ENCODE measurements around the gene CYTH2.

Gene CYTH2

DNA sequence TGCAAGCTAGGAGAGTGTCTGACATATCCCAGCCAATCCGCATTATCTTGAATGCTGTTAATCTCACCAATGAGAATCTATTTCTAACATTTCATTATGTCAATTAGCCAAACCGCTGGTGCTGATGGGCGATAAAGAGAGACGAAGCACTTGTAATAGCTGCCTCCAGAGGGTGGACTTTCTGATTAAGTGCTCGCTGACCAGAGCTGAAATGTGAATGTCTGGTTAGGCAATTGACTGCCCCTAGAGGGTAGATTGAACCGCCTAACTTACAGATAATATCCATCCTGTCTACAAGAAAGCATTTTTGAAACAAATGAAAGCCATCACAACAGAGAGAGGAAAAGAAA is 23.9 kb upstream of the CYTH2 start:
- Histone ChIP-seq H3K27ac (ENCODE audit: low read depth, low read length) (peak overlapping the region; percentile 85), H3K4me2 (ENCODE audit: low read length) (peak overlapping the region; percentile 86), H4K20me1 (ENCODE audit: control insufficient read depth, insufficient read depth, low read depth, low read length) (peaks cover 9% of the 10 kb centered on the region; the same call in 1 of the 2 replicates), H3K4me3 (ENCODE audit: low read length) (peak overlapping the region; percentile 78), H3K27me3 (ENCODE audit: control insufficient read depth, low read length) (no peaks in the 10 kb centered on the region), H3K9me3 (ENCODE audit: control insufficient read depth, insufficient read depth, low read length) (no peaks in the 10 kb centered on the region), H3F3A (ENCODE audit: control insufficient read depth, insufficient read depth) (peaks cover 5% of the 10 kb centered on the region; the same call in 1 of the 2 replicates), H3K79me2 (ENCODE audit: control insufficient read depth, low read length) (peaks cover 39% of the 10 kb centered on the region), H3K9me2 (replicated peaks; ENCODE audit: control insufficient read depth, low read length) (no peaks in the 10 kb centered on the region), H3K36me3 (ENCODE audit: control insufficient read depth, low read length) (peaks cover 36% of the 10 kb centered on the region), H3K4me1 (ENCODE audit: control insufficient read depth, low read length) (peaks cover 25% of the 10 kb centered on the region)
- TF ChIP-seq, protein P1, sequence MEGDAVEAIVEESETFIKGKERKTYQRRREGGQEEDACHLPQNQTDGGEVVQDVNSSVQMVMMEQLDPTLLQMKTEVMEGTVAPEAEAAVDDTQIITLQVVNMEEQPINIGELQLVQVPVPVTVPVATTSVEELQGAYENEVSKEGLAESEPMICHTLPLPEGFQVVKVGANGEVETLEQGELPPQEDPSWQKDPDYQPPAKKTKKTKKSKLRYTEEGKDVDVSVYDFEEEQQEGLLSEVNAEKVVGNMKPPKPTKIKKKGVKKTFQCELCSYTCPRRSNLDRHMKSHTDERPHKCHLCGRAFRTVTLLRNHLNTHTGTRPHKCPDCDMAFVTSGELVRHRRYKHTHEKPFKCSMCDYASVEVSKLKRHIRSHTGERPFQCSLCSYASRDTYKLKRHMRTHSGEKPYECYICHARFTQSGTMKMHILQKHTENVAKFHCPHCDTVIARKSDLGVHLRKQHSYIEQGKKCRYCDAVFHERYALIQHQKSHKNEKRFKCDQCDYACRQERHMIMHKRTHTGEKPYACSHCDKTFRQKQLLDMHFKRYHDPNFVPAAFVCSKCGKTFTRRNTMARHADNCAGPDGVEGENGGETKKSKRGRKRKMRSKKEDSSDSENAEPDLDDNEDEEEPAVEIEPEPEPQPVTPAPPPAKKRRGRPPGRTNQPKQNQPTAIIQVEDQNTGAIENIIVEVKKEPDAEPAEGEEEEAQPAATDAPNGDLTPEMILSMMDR (IDR thresholded peaks at IDR 0.05; ENCODE audit: low read depth, low read length, poor library complexity, severe bottlenecking), result peak; percentile 51
- no peak for TF ChIP-seq EZH2phosphoT487 (IDR thresholded peaks at IDR 0.05; ENCODE audit: borderline replicate concordance, low read length)

DNA sequence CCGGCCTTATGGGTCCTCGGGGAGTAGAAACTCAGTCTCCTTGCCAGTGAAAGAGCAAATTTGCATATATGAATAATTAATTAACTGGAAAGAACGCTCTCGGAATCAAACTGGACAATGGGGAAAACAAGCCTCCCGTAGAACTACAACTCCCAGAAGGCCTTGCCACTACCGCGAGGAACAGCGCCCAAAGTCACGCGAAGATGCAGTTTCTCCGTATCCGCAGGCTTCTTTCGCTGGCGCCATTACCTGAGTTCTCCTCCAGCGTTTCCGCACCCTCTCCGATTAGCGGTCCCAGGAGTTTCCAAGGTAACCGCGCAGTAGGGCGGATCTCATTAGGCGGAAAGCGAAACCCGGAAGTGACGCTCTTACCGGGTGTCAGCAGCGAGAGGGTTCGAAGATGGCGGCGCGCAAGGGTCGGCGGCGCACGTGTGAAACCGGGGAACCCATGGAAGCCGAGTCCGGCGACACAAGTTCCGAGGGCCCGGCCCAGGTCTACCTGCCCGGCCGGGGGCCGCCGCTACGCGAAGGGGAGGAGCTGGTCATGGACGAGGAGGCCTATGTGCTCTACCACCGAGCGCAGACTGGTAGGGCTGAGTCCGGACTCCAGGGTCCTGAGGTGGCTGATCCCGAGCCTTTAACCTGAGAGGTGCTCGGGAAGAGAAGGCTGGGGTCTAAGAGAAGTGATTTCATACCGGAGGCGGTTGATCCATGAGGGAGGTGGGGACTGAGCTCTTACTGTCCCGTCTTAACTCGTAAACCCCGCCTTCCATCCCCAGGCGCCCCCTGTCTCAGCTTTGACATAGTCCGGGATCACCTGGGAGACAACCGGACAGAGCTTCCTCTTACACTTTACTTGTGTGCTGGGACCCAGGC is 23.3 kb upstream of the CYTH2 start, which contains the start of gene GRWD1:
GRWD1 (plus strand) TSS at position 378 of the 876 bp plus-strand sequence; CDS start at position 401, 23 bp downstream.
- TF ChIP-seq, protein P1 (IDR thresholded peaks at IDR 0.05; ENCODE audit: low read depth, low read length, poor library complexity, severe bottlenecking), result peak; percentile 40
- TF ChIP-seq EZH2phosphoT487 (IDR thresholded peaks at IDR 0.05; ENCODE audit: borderline replicate concordance, low read length), result no peak
- Histone ChIP-seq H3K27me3 (ENCODE audit: control insufficient read depth, low read length) (no peaks in the 10 kb centered on the region), H4K20me1 (ENCODE audit: control insufficient read depth, insufficient read depth, low read depth, low read length) (peaks cover 9% of the 10 kb centered on the region; the same call in 1 of the 2 replicates), H3K4me1 (ENCODE audit: control insufficient read depth, low read length) (peaks cover 25% of the 10 kb centered on the region), H3K4me3 (ENCODE audit: low read length) (peak within 1 kb of the TSS; percentile 78), H3K27ac (ENCODE audit: low read depth, low read length) (peak within 1 kb of the TSS; percentile 85), H3K9me3 (ENCODE audit: control insufficient read depth, insufficient read depth, low read length) (no peaks in the 10 kb centered on the region), H3F3A (ENCODE audit: control insufficient read depth, insufficient read depth) (peaks cover 5% of the 10 kb centered on the region; the same call in 1 of the 2 replicates), H3K4me2 (ENCODE audit: low read length) (peak within 1 kb of the TSS; percentile 86), H3K36me3 (ENCODE audit: control insufficient read depth, low read length) (peaks cover 42% of the 10 kb centered on the region), H3K79me2 (ENCODE audit: control insufficient read depth, low read length) (peaks cover 39% of the 10 kb centered on the region), H3K9me2 (replicated peaks; ENCODE audit: control insufficient read depth, low read length) (no peaks in the 10 kb centered on the region)

DNA sequence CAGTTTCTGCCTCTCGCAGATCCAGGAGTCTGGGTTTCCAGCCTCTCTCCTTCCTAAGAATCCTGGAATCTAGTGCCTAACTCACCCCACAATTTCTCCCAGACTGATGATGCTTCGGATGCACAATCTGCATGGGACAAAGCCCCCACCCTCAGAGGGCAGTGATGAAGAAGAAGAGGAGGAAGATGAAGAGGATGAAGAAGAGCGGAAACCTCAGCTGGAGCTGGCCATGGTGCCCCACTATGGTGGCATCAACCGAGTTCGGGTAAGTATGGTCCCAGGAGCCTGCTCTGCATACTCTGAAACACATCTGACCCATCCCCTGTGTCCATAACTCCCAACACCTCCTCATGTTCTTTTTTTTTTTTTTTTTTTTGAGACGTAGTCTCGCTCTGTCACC is 22.6 kb upstream of the CYTH2 start:
- H3K27me3 ChIP-seq (ENCODE audit: control insufficient read depth, low read length), result no peaks in the 10 kb centered on the region
- peaks cover 9% of the 10 kb centered on the region; the same call in 1 of the 2 replicates for H4K20me1 ChIP-seq (ENCODE audit: control insufficient read depth, insufficient read depth, low read depth, low read length)
- peaks cover 41% of the 10 kb centered on the region for H3K79me2 ChIP-seq (ENCODE audit: control insufficient read depth, low read length)
- peak overlapping the region; percentile 85 for H3K27ac ChIP-seq (ENCODE audit: low read depth, low read length)
- H3F3A ChIP-seq (ENCODE audit: control insufficient read depth, insufficient read depth), result peaks cover 5% of the 10 kb centered on the region; the same call in 1 of the 2 replicates
- H3K9me2 ChIP-seq (replicated peaks; ENCODE audit: control insufficient read depth, low read length), result no peaks in the 10 kb centered on the region
- H3K9me3 ChIP-seq (ENCODE audit: control insufficient read depth, insufficient read depth, low read length), result no peaks in the 10 kb centered on the region
- peaks cover 25% of the 10 kb centered on the region for H3K4me1 ChIP-seq (ENCODE audit: control insufficient read depth, low read length)
- peak overlapping the region; percentile 86 for H3K4me2 ChIP-seq (ENCODE audit: low read length)
- no peak for TF ChIP-seq EZH2phosphoT487 (IDR thresholded peaks at IDR 0.05; ENCODE audit: borderline replicate concordance, low read length)
- TF ChIP-seq, protein P1 (IDR thresholded peaks at IDR 0.05; ENCODE audit: low read depth, low read length, poor library complexity, severe bottlenecking), result no peak
- peak overlapping the region; percentile 78 for H3K4me3 ChIP-seq (ENCODE audit: low read length)
- H3K36me3 ChIP-seq (ENCODE audit: control insufficient read depth, low read length), result peaks cover 49% of the 10 kb centered on the region

All from DOHH2 (cell line).